Measurements from ENCODE around the gene TCERG1L.

The TCERG1L gene

GRCh38 chr10:131221632-131222277 lies 89.8 kb downstream of the TCERG1L start:
- no peak for DNase-seq

GRCh38 chr10:131220601-131221171 lies 90.8 kb downstream of the TCERG1L start:
- DNase-seq = no peak

DNA sequence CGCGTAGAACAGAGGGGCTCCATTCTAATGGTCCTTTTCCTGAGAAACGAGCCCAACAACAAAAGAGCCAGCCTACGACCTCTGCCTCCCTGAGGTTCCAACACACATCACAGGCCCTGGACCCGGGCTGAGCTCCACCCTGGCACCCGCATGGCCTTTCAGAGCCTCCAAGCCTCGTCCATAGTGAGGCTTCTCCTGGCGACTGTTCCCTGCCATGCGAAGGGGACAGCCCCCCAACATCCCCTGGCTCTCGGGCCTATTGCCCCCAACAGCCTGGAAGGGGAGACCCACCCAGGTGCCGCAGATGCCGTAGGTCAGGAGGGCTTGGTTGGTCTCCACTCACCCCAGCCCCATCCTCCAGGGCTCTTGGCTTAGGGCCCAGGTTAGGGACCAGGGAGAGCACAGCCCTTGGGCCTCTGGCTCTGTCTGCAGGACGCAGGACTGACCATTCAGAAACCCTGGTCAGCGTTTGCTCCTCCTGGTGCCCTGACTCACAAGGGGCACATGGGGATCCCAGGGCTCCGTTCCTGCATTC lies 91.5 kb downstream of the TCERG1L start:
- no peak for DNase-seq

GRCh38 chr10:131219584-131219886 lies 92.0 kb downstream of the TCERG1L start:
- DNase-seq = no peak

DNA sequence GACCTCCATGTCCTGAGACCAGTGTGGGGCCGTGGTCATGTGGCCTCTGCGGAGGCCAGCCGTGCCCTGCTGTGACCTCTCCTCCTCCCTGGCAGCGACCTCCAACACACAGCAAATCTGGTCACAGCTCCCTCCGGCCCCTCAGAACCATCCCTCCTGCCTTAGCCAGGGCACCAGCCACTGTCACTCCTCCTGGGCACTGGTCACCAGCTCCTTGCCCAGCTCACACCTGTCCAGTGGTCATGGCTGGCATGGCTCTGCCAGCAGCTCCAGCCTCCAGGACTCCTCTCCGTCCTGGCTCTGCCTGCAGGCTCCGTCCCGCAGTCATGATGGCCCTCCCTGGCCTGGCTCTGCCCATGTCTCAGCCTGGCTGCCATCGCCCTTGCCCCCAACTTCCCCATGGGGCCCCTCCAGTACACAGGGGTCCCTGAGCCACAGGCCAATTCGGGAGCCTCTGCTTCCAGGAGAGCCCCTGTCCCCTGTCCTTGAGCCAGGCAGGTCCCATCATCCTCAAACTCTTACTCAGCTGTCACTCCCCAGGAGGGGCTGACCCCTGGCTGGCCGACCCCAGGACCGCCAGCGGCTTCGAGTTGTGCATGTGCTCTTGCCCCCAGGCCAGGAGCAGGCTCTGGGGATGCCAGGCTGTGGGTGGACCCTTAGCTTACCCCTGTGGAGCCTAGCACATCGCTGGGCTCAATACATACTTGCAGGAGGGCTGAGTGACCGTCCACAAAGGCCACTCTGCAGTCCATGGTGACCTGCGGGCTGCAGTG lies 92.5 kb downstream of the TCERG1L start:
- DNase-seq = no peak

DNA sequence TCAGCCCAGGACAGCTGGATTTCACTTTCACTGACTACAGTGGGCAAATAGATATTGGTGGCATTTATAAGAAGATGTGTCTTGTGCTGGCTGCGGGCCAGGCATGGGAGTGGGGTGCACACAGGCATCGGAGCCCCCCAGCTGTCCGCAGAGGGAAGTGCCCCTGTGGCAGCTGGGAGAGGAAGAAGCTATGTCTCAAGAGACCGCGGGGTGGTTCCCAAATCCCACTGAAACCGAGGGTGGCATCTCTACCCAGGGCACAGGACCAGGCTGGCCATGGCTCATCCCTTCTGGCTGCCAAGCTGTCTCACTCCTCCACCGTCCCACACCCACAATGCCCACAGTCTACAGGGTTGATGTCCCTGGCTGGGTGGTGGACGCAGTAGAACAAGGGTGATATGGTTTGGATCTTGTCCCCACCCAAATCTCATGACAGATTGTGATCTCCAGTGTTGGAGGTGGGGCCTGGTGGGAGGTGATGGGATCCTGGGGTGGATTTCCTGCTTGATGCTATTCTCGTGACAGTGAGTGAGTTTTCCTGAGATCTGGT lies 94.8 kb downstream of the TCERG1L start:
- DNase-seq = no peak

GRCh38 chr10:131215776-131216175 lies 95.7 kb downstream of the TCERG1L start:
- no peak for DNase-seq

- DNase-seq = no peak
These were observed 96.8 kb downstream of the TCERG1L start for GRCh38 chr10:131214521-131215244.

DNA sequence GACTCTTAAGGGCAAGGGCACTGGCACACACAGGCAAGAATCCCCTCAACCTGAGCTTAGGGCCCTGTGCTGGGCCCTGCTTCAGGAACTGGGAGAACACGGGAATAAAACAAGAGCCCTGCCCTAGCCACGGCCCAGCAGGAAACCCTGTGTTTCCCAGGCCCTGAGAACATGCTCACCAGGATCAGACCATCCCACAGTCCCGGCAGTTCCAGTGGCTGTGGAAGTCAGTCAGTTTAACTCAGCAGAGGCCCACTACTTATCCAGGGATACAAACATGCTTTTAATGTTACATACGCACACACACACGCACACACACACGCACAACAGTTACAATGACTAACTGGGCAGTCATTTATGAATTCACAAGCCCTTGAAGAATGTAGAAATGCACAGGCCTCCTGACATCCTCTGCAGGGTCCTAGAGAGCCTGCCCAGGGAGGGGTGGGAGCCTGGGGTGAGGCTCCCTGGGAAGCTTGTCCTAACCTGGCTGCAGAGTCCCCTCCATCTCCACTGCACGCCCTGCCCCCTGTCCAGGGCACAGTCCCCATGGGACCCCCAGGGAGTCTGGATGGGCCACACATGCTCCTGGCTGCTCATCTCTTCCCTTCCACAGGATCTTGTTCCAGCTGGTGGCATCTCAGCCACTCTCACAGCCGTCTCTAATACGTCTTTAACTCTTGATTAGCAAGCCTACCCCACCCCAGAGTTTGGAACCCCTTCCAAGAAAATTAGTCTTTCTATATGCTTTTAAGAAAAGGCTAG lies 97.6 kb downstream of the TCERG1L start:
- DNase-seq = no peak

- DNase-seq = no peak
These were observed 98.7 kb downstream of the TCERG1L start for GRCh38 chr10:131212763-131213325.

DNA sequence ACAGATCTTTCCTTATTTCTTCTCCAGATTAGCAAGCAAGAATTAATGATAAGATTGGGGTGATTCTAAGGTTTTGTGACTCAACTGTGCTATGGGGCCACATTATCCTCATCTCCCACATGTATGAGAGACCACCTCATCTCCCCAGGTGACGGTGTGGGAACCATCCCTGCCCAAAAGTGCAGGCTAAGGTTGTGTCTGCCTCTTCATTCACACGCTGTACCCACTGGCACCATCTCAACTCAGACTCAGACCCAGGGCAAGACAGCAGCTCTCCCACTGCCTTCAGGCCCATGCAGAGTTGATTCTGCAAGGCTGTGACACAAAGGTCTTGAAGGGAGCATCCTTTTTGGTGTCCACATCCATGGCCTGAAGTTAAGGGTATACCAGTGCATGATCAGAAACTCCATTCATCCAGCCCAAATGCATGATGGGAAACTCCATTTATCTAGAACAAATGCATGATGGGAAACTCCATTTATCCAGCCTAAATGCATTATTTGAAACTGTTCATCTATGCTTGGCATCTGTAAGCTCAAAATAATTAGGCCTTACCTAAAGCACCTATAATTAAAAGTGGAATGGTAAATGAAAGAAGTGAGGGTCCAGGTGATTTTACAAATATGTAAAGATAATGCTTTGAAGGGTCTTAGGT lies 99.4 kb downstream of the TCERG1L start:
- DNase-seq = no peak

DNA sequence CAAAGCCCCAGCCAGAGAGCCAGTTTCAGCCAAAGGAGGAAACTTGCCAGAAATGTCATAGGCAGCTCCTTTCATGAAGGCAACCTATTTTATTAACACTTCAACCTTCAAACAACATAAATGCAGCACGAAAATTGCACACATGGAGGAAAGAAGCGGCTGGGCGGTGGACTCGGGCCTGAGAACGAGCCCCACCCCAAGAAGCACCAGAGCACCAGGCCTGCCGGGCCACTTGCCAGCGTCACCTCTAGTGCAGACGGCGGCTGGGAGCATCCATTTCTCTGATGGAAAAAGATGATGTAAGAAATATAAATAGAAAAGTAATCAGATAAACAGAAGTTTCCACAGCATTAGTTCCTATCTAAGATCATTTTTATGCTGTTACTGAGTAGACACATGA lies 100.0 kb downstream of the TCERG1L start:
- DNase-seq = no peak

GRCh38 chr10:131211146-131211545 lies 100.4 kb downstream of the TCERG1L start:
- DNase-seq = no peak

- no peak for DNase-seq
These were observed 101.3 kb downstream of the TCERG1L start for GRCh38 chr10:131210181-131210580.

DNA sequence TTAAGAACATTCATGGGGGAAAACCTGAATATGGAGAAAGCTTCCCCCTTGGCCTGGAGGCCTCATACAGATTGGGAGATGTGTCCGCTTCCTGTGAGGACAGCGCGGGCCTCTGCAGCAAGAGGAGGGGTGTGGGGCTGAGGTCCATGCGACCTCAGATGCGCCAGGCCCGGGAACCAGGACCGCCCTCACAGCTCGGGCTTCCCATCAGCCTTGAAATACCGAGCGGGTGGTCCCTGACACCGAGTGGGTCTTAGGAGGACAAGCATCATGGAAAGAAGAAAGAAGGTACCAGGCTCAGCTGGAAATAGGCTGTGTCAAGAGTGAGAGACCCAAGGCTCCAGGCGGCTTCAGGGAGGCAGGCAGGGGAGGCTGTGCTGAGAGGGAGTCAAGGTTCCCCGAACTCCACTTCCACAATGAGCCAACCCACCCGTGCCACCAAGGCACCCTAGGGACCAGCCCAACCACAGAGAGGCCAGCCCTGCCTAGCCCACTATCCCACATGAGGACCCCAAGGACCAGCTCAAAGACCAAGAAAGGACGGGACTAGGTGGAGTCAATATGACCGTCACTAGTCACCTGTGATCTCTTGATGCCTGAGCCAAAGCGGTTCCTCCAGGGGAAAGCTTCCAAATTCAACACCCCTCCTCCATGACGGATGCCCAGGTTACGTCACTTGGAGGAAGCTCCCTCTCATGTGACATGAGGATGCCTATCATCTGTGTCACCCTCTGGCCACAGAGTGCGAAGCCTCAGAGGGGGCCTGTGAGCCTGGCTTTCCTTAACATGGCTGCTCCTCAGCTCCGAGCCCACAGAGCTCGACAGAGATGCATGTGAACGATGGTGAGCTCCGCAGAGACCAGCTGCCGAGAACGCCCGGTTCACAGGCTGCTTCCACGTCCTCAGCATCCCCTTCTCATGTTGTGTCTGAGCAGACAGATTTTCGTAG lies 103.7 kb downstream of the TCERG1L start:
- no peak for DNase-seq

DNA sequence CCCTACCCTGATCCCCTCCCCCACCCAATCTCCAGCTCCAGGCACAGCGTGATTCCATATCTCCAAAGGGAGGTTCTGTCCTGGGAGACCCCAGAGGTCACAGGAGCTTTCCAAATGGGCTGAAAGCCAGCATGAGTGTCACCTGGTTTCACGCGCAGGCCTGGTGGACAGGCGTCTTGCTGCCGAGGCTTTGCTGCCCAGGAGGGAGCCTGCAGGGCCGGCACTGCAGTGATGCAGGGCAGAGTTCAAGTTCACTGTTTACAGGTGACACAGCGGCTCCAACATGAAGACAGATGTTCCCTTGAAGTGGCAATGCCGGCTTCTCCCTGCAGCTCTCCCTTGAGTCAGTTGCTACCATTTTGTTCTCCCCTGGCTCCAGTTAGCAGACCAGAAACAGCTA lies 104.3 kb downstream of the TCERG1L start:
- DNase-seq = no peak

DNA sequence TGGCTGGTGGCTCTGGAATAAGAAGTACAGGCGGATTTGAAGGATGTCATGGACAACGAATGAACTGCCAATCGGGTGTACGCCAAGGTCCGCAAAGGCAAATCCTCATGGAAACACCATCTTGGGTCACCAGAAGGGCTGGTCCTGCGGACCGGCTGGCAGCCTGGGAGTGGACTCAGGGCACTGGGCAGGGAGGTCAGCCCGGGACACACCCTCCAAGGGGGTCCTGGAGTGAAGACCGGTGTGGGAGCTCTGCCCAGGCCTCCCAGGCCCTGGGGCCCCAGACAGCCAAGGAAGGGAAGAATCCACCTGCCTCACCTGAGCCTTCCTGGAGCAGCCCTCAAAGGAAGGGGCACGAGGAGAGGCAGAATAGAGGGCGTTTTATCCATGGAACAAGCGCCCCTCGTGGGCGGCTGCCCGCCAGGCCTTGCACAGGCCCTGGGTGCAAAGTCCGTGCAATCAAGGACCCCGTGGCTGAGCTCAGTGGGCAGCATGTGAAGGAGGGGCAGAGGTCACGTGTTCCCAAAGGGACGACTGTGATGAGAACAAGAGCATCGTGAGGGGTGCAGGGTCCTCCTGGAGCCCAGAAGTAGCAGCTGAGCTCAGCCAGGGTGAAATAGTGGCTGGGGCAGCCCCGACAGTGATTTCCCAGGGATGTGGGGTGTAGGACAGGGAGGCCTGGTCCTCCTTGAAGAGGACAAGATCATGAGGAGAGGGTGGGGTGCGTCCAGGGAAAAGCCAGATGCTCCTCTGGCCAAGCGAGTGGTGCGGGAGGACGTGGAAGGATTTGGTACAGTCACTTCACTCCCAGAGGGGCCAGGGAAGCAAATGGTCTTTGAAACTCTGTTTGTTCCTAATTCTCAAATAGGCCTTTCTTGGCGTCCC lies 105.2 kb downstream of the TCERG1L start:
- no peak for DNase-seq

DNA sequence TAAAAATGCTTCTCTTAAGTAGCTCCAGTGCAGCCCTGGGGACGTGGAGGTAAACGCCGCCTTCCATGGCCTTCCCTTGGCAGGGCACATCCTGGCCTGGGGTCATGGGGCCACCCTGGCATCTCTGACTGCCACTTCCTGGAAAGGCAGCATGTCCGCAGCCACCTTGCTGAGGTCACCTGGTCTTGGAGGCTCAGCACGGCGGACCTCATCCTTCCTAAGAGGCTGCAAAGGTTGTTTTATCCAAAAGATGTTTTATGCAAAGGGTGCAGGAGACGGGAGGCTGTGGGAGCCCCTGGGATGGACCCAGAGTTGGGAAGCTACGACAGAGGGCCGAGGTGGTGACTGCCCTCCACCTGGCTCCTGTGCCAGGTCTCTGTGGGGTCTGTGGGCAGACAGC lies 106.0 kb downstream of the TCERG1L start:
- no peak for DNase-seq

Measured in DMS 273 treated with DMSO at 0.1 percent for 48 hours (cell line).